SJSA1 (cell line): Measurements from ENCODE around the gene TLE7. TPM values are rescaled to one million over a fixed set of nuclear protein-coding genes. Genes with fewer than 3 reads are reported as not detected.

Source experiments
- DNase-seq, 2 experiments: peaks; one replicate each; pipeline ENCODE4 v3.0.0-alpha.2; 2015 to 2020; ENCODE audit warnings: low spot score in 2 of 2, low read depth in 1 of 2
- H3K27ac ChIP-seq: fragments of 250-450 bp; sonication (Bioruptor Pico); 2 replicates; pipeline ENCODE4 v1.5.1; 2020; ENCODE audit warnings: mild to moderate bottlenecking, moderate library complexity
- H3K27me3 ChIP-seq: fragments of 250-450 bp; sonication (Bioruptor Pico); replicated peaks from 2 replicates; pipeline ENCODE4 v1.5.1; 2020; ENCODE audit warnings: mild to moderate bottlenecking, moderate library complexity
- H3K36me3 ChIP-seq: fragments of 250-450 bp; sonication (Bioruptor Pico); 2 replicates; pipeline ENCODE4 v1.5.1; 2020; ENCODE audit warnings: mild to moderate bottlenecking
- H3K4me1 ChIP-seq: fragments of 250-450 bp; sonication (Bioruptor Pico); replicated peaks from 2 replicates; pipeline ENCODE4 v1.6.1; 2021; ENCODE audit warnings: mild to moderate bottlenecking
- H3K4me3 ChIP-seq: fragments of 250-450 bp; sonication (Bioruptor Pico); 2 replicates; pipeline ENCODE4 v1.5.1; 2020; ENCODE audit warnings: mild to moderate bottlenecking
- H3K9me3 ChIP-seq: fragments of 250-450 bp; sonication (Bioruptor Pico); replicated peaks from 2 replicates; pipeline ENCODE4 v1.5.1; 2020; ENCODE audit warnings: mild to moderate bottlenecking
- total RNA-seq: library from RNA; depleted of rRNA; stranded (reverse); fragments of >200 nt; shearing (Covaris generic); gene quantifications from 2 replicates; pipeline ENCODE4 v1.2.3, GENCODE V29; 2014

The TLE7 gene
- total RNA-seq, 1 experiment from 2014 or later: not detected

- DNase-seq: peak in 1 of 2 experiments; percentile 12
- Histone ChIP-seq H3K4me1 (no peaks in the 10 kb centered on the region), H3K36me3 (no peaks in the 10 kb centered on the region), H3K27me3 (no peaks in the 10 kb centered on the region), H3K27ac (no peak overlapping the region), H3K4me3 (no peak overlapping the region), H3K9me3 (no peaks in the 10 kb centered on the region)
Observed at GRCh38 chr16:71467810-71468209, 26.0 kb upstream of the TLE7 start.

DNA sequence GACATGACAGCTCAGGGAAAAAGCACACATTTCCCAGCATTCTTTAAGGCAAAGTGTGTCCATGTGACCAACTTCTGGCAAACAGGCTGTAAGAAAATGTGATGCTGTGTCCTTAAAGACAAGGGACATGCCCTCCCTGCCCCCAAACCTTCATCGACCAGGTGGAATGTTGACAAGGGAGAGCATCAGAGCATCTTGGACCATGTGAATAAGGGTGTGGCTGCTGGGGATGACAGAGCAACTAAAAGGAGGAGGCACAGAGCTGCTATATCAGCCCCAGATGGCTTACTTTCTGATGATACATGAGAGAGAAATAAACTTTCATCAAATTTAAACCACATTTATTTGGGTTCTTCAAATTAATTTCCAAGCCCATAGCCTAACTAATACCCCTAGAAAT, 22.4 kb upstream of the TLE7 start:
- H3K36me3 ChIP-seq: peaks cover 7% of the 10 kb centered on the region
- peaks cover 25% of the 10 kb centered on the region for H3K4me1 ChIP-seq
- no peak overlapping the region for H3K4me3 ChIP-seq
- DNase-seq: no peak
- H3K27me3 ChIP-seq: no peaks in the 10 kb centered on the region
- H3K27ac ChIP-seq: no peak overlapping the region
- H3K9me3 ChIP-seq: no peaks in the 10 kb centered on the region; the same call in 1 of the 2 replicates

DNA sequence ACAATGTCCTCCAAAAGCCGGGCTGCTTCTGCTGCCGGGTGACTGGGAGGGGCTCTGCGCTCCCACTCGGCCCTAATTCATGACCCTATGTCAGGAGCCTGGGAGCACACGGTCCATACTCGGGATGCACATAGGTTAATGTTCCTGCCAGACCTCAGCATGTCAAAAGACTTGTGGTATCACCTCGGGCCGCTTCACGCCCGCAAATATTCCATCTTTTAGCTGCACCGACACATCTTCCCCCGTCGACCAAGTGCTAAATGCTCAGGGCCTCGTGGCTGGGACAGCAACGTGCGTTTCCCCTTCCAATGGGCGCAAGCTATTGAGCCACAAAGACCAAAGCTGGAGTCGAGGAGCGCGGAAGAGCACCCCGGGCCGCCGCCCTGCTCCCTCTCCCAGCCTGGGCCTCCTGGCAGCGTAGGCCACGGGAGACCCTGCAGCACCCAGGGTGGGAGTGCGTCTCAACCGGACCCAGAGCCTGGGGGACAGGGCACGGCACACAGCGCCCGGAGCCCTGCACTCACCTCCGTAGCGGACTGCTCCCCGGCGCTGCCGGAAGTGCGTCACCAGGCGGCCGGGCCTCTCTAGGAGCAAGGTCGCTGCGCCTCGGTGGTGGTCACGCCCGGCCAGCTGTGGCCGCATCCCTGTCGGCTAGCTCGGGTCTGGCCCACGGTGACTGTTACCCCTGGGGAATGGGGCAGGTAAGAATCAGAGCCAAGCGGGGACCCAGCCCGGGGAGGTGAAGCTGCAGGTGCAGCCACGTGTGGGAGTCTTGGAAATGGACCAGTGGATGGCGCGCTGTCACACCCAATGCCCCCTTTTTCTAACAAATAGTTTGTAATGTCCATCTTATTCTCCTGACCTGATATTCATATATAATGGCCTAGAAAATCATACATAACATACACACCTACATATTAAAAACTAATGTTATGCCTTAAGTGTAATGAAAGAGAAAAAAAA, 20.1 kb upstream of the TLE7 start, which contains the start of gene ZNF23:
TSS of gene ZNF23 (minus strand) at position 562 of the 963 bp plus-strand sequence. CDS start 5,451 bp downstream, outside the sequence.
- peak; percentile 79 to 85 for DNase-seq
- Histone ChIP-seq H3K4me1 (peaks cover 25% of the 10 kb centered on the region), H3K4me3 (peak within 1 kb of the TSS; percentile 96), H3K9me3 (no peaks in the 10 kb centered on the region; the same call in 1 of the 2 replicates), H3K36me3 (peaks cover 26% of the 10 kb centered on the region), H3K27me3 (no peaks in the 10 kb centered on the region), H3K27ac (peak within 1 kb of the TSS; percentile 89)

- Histone ChIP-seq H3K36me3 (peaks cover 35% of the 10 kb centered on the region), H3K4me3 (peak overlapping the region; percentile 96), H3K27me3 (no peaks in the 10 kb centered on the region), H3K9me3 (peaks cover 2% of the 10 kb centered on the region; the same call in 1 of the 2 replicates), H3K4me1 (peaks cover 25% of the 10 kb centered on the region), H3K27ac (peak overlapping the region; percentile 89)
- no peak for DNase-seq
Observed at GRCh38 chr16:71460941-71461340, 19.1 kb upstream of the TLE7 start.

DNA sequence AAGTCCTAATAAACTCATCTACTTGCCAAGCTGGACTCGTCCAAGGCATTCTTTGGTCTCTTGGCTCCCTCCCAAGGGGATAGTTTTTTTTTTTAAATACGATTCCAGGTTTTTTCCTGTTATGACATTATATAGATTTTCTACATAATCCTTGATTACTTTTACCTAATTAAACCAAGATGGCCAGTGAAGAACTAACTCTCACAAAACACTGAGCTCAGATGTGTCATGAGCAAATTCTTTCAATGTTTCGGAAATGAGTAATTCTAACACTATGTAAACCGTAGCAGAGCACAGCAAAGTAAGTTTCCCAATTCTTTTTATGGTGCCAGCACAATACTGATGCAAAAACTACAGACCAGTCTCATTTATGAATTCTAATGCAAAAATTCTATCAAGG, 18.4 kb upstream of the TLE7 start:
- peaks cover 42% of the 10 kb centered on the region for H3K36me3 ChIP-seq
- DNase-seq: peak in 1 of 2 experiments; percentile 75
- peaks cover 4% of the 10 kb centered on the region; the same call in 1 of the 2 replicates for H3K9me3 ChIP-seq
- peaks cover 25% of the 10 kb centered on the region for H3K4me1 ChIP-seq
- H3K27me3 ChIP-seq: no peaks in the 10 kb centered on the region
- H3K27ac ChIP-seq: peak overlapping the region; percentile 89
- peak overlapping the region; percentile 96; the same call in 1 of the 2 replicates for H3K4me3 ChIP-seq

DNA sequence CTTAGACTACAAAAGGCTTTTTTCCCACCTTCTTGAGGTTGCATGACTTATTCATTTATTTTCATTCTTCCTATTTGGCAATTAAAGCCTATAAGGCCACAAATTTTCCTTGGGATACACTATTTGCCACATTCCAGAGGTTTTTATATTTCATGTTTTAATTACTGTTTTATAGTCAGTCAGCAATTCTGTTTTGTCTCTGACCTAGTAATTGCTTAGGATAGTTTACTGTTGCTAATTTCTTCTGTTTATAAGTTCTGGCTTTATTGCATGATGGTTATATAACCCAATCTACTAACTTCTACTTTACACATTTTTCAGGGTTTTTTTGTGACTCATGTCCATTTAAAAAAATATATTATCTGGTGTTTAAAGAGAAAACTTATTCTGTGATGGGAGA, 17.7 kb upstream of the TLE7 start:
- H3K27ac ChIP-seq: no peak overlapping the region
- H3K4me3 ChIP-seq: no peak overlapping the region
- H3K4me1 ChIP-seq: peaks cover 25% of the 10 kb centered on the region
- no peak for DNase-seq
- peaks cover 49% of the 10 kb centered on the region for H3K36me3 ChIP-seq
- no peaks in the 10 kb centered on the region for H3K27me3 ChIP-seq
- peaks cover 4% of the 10 kb centered on the region for H3K9me3 ChIP-seq

DNA sequence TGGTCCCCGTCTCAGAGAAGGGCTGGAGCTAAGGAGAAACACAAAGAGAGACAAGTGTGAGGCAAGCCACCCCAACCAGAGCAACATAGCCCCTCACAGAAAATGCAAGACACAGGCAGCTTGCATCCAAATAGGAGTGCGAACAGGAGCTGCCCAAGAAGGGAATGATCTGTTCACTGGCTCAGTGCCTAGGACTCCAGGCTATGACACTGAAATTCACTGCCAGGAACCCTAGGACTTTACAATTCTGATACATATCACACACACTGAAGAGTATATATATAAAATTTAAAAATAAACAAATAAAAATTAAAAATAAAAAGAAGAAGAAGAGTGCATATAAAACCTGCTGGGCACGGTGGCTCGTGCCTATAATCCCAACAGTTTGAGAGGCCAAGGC, 14.9 kb upstream of the TLE7 start:
- no peak overlapping the region for H3K4me3 ChIP-seq
- H3K4me1 ChIP-seq: peaks cover 16% of the 10 kb centered on the region
- H3K9me3 ChIP-seq: peaks cover 18% of the 10 kb centered on the region
- H3K36me3 ChIP-seq: peaks cover 71% of the 10 kb centered on the region
- DNase-seq: no peak
- H3K27ac ChIP-seq: no peak overlapping the region
- H3K27me3 ChIP-seq: no peaks in the 10 kb centered on the region

GRCh38 chr16:71453036-71453435, 11.2 kb upstream of the TLE7 start:
- no peaks in the 10 kb centered on the region for H3K27me3 ChIP-seq
- H3K4me3 ChIP-seq: no peak overlapping the region
- no peak for DNase-seq
- no peaks in the 10 kb centered on the region for H3K4me1 ChIP-seq
- H3K9me3 ChIP-seq: peaks cover 42% of the 10 kb centered on the region
- H3K27ac ChIP-seq: no peak overlapping the region
- H3K36me3 ChIP-seq: peaks cover 96% of the 10 kb centered on the region

DNA sequence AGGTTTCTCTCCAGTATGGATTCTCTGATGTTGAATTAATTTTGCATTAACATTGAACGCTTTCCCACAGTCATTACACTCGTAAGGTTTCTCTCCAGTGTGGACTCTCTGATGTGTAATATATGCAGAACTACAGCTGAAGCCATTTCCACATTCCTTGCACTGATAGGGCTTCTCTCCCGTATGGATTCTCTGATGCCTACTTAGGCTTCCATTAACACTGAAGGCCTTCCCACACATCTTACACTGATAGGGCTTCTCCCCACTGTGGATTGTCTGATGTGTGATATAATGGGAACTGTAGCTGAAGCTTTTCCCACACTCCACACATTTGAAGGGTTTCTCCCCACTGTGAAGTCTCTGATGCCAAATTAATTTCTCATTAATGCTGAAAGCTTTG, 7.2 kb upstream of the TLE7 start:
- H3K27me3 ChIP-seq: no peaks in the 10 kb centered on the region
- no peak for DNase-seq
- H3K4me3 ChIP-seq: no peak overlapping the region
- peaks cover 74% of the 10 kb centered on the region for H3K36me3 ChIP-seq
- no peak overlapping the region for H3K27ac ChIP-seq
- H3K4me1 ChIP-seq: no peaks in the 10 kb centered on the region
- peaks cover 58% of the 10 kb centered on the region for H3K9me3 ChIP-seq

- Histone ChIP-seq H3K27me3 (no peaks in the 10 kb centered on the region), H3K27ac (no peak overlapping the region), H3K36me3 (peaks cover 68% of the 10 kb centered on the region), H3K4me3 (no peak overlapping the region), H3K9me3 (peaks cover 58% of the 10 kb centered on the region), H3K4me1 (no peaks in the 10 kb centered on the region)
- no peak for DNase-seq
Observed at GRCh38 chr16:71448274-71448866, 6.5 kb upstream of the TLE7 start.

DNA sequence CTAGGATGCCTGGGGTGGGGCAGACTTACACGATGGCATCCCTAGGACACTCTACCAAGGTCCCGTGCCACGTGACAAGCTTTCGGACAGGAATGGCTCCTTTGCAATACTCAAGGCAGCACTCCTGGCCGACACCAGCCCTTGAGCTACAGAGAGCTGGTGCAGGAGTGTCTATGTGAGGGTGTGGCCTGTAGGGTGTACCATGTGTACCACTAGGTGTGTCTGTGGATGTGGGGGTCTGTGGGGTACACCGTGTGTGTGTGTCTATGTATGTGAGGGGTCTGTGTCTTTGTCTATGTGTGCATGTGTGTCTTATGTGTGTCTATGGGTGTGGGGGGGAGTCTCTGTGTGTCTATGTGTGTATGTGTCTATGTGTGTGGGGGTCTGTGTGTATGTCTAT, 1.9 kb upstream of the TLE7 start:
- Histone ChIP-seq H3K4me1 (no peaks in the 10 kb centered on the region), H3K9me3 (peaks cover 48% of the 10 kb centered on the region), H3K36me3 (peaks cover 21% of the 10 kb centered on the region), H3K27me3 (no peaks in the 10 kb centered on the region), H3K4me3 (no peak overlapping the region), H3K27ac (no peak overlapping the region)
- no peak for DNase-seq

- no peak overlapping the region for H3K27ac ChIP-seq
- no peaks in the 10 kb centered on the region for H3K27me3 ChIP-seq
- no peak overlapping the region for H3K4me3 ChIP-seq
- no peaks in the 10 kb centered on the region for H3K36me3 ChIP-seq
- DNase-seq: no peak
- no peaks in the 10 kb centered on the region for H3K4me1 ChIP-seq
- H3K9me3 ChIP-seq: peaks cover 28% of the 10 kb centered on the region
Observed at GRCh38 chr16:71441348-71442050, 355 bp downstream of the TLE7 start.

- H3K4me3 ChIP-seq: no peak overlapping the region
- H3K27ac ChIP-seq: no peak overlapping the region
- H3K27me3 ChIP-seq: no peaks in the 10 kb centered on the region
- DNase-seq: no peak
- no peaks in the 10 kb centered on the region for H3K36me3 ChIP-seq
- peaks cover 28% of the 10 kb centered on the region for H3K9me3 ChIP-seq
- no peaks in the 10 kb centered on the region for H3K4me1 ChIP-seq
Observed at GRCh38 chr16:71440669-71441347, 1.0 kb downstream of the TLE7 start.
